ENCODE data around the gene MSTO1.
"Not testable (repeated sequence)": the region's sequence is repeated elsewhere in the genome, so short reads cannot be mapped to it uniquely, and the experiment has no call there.

The MSTO1 gene

GRCh38 chr1:155613226-155613625 lies 3.2 kb downstream of the MSTO1 start:
- not testable (repeated sequence) for DNase-seq; H2AFZ ChIP-seq (ENCODE audit: low read length); H3K4me3 ChIP-seq (ENCODE audit: low read length); H3K9me3 ChIP-seq (replicated peaks; ENCODE audit: insufficient read depth, low read length); H3F3A ChIP-seq (ENCODE audit: insufficient read depth, low read length); H3K36me3 ChIP-seq (replicated peaks; ENCODE audit: insufficient read depth, low read length); H3K79me2 ChIP-seq (ENCODE audit: low read length); H3K27ac ChIP-seq (ENCODE audit: low read length); H3K4me1 ChIP-seq (ENCODE audit: low read length); H3K9ac ChIP-seq (ENCODE audit: low read length); H3K27me3 ChIP-seq (replicated peaks; ENCODE audit: insufficient read depth, low read length); H4K20me1 ChIP-seq (ENCODE audit: insufficient read depth, low read length); H3K4me2 ChIP-seq (ENCODE audit: low read depth, low read length); H3K9me2 ChIP-seq (replicated peaks; ENCODE audit: insufficient read depth, low read length)

GRCh38 chr1:155622191-155622590 lies 12.2 kb downstream of the MSTO1 start:
- Histone ChIP-seq H3K4me1 (ENCODE audit: low read length) (no peaks in the 10 kb centered on the region), H3K79me2 (ENCODE audit: low read length) (no peaks in the 10 kb centered on the region), H3K9me2 (replicated peaks; ENCODE audit: insufficient read depth, low read length) (no peaks in the 10 kb centered on the region), H3K27ac (ENCODE audit: low read length) (no peak overlapping the region), H3K4me2 (ENCODE audit: low read depth, low read length) (no peak overlapping the region), H3K9me3 (replicated peaks; ENCODE audit: insufficient read depth, low read length) (no peaks in the 10 kb centered on the region), H3K36me3 (replicated peaks; ENCODE audit: insufficient read depth, low read length) (no peaks in the 10 kb centered on the region), H4K20me1 (ENCODE audit: insufficient read depth, low read length) (no peaks in the 10 kb centered on the region), H2AFZ (ENCODE audit: low read length) (no peak overlapping the region), H3K4me3 (ENCODE audit: low read length) (no peak overlapping the region), H3K27me3 (replicated peaks; ENCODE audit: insufficient read depth, low read length) (no peaks in the 10 kb centered on the region), H3K9ac (ENCODE audit: low read length) (no peak overlapping the region), H3F3A (ENCODE audit: insufficient read depth, low read length) (no peaks in the 10 kb centered on the region)
- TF ChIP-seq EZH2phosphoT487 (IDR thresholded peaks at IDR 0.05; ENCODE audit: low read length) (no peak), EZH2 (optimal IDR thresholded peaks at IDR 0.05; ENCODE audit: low read depth, low read length) (no peak), CTCF (IDR thresholded peaks at IDR 0.05; ENCODE audit: low read length) (no peak)
- no peak for DNase-seq

GRCh38 chr1:155623357-155623756 lies 13.3 kb downstream of the MSTO1 start:
- no peaks in the 10 kb centered on the region for H3F3A ChIP-seq (ENCODE audit: insufficient read depth, low read length)
- no peaks in the 10 kb centered on the region for H3K27me3 ChIP-seq (replicated peaks; ENCODE audit: insufficient read depth, low read length)
- H4K20me1 ChIP-seq (ENCODE audit: insufficient read depth, low read length), result no peaks in the 10 kb centered on the region
- no peaks in the 10 kb centered on the region for H3K79me2 ChIP-seq (ENCODE audit: low read length)
- no peaks in the 10 kb centered on the region for H3K36me3 ChIP-seq (replicated peaks; ENCODE audit: insufficient read depth, low read length)
- no peak overlapping the region for H2AFZ ChIP-seq (ENCODE audit: low read length)
- H3K9me3 ChIP-seq (replicated peaks; ENCODE audit: insufficient read depth, low read length), result no peaks in the 10 kb centered on the region
- no peak for DNase-seq
- H3K4me1 ChIP-seq (ENCODE audit: low read length), result no peaks in the 10 kb centered on the region
- no peak overlapping the region for H3K4me3 ChIP-seq (ENCODE audit: low read length)
- no peak overlapping the region for H3K9ac ChIP-seq (ENCODE audit: low read length)
- no peak for TF ChIP-seq EZH2 (optimal IDR thresholded peaks at IDR 0.05; ENCODE audit: low read depth, low read length)
- TF ChIP-seq EZH2phosphoT487 (IDR thresholded peaks at IDR 0.05; ENCODE audit: low read length), result no peak
- TF ChIP-seq CTCF (IDR thresholded peaks at IDR 0.05; ENCODE audit: low read length), result no peak
- no peak overlapping the region for H3K27ac ChIP-seq (ENCODE audit: low read length)
- H3K9me2 ChIP-seq (replicated peaks; ENCODE audit: insufficient read depth, low read length), result no peaks in the 10 kb centered on the region
- no peak overlapping the region for H3K4me2 ChIP-seq (ENCODE audit: low read depth, low read length)

- not testable (repeated sequence) for H3K79me2 ChIP-seq (ENCODE audit: low read length); H3K4me3 ChIP-seq (ENCODE audit: low read length); H3K9ac ChIP-seq (ENCODE audit: low read length); H3K27ac ChIP-seq (ENCODE audit: low read length); H2AFZ ChIP-seq (ENCODE audit: low read length); H3K4me1 ChIP-seq (ENCODE audit: low read length); H3K27me3 ChIP-seq (replicated peaks; ENCODE audit: insufficient read depth, low read length); H3K9me2 ChIP-seq (replicated peaks; ENCODE audit: insufficient read depth, low read length); H3K36me3 ChIP-seq (replicated peaks; ENCODE audit: insufficient read depth, low read length); H3F3A ChIP-seq (ENCODE audit: insufficient read depth, low read length); H3K9me3 ChIP-seq (replicated peaks; ENCODE audit: insufficient read depth, low read length); H3K4me2 ChIP-seq (ENCODE audit: low read depth, low read length); DNase-seq; H4K20me1 ChIP-seq (ENCODE audit: insufficient read depth, low read length)
These were observed 16.4 kb downstream of the MSTO1 start for GRCh38 chr1:155626428-155626827.
